ENCODE measurements around the gene ZSCAN10. TPM values are rescaled to one million over a fixed set of nuclear protein-coding genes. Genes with fewer than 3 reads are reported as not detected.

ZSCAN10 gene
- total RNA-seq, result under 1 TPM in 2 of 3 donors, not detected in 1; 0.11 TPM

GRCh38 chr16:3098459-3099394 lies at the start of gene ZSCAN10:
ZSCAN10 (minus strand) TSS chr16:3099294; CDS start chr16:3092937, 6,357 bp downstream.
- peaks cover 39% of the 10 kb centered on the region for H3K4me1 Mint-ChIP-seq (ENCODE audit: low read depth)
- H3K27me3 Mint-ChIP-seq (ENCODE audit: low read depth), result no peaks in the 10 kb centered on the region
- no peak for DNase-seq
- H3K4me3 Mint-ChIP-seq, result peak within 1 kb of the TSS; percentile 70
- H3K36me3 Mint-ChIP-seq (ENCODE audit: insufficient read depth), result no peaks in the 10 kb centered on the region
- no peak for ATAC-seq
- no peaks in the 10 kb centered on the region for H3K9me3 Mint-ChIP-seq

GRCh38 chr16:3148256-3149192 lies 49.4 kb upstream of the ZSCAN10 start:
- ATAC-seq, result no peak
- no peak for DNase-seq
- peaks cover 7% of the 10 kb centered on the region for H3K9me3 Mint-ChIP-seq
- H3K27me3 Mint-ChIP-seq (ENCODE audit: low read depth), result peaks cover 5% of the 10 kb centered on the region
- peaks cover 22% of the 10 kb centered on the region for H3K4me1 Mint-ChIP-seq (ENCODE audit: low read depth)
- peak overlapping the region; percentile 59 for H3K4me3 Mint-ChIP-seq
- H3K36me3 Mint-ChIP-seq (ENCODE audit: insufficient read depth), result no peaks in the 10 kb centered on the region

- H3K27me3 Mint-ChIP-seq (ENCODE audit: low read depth), result peaks cover 5% of the 10 kb centered on the region
- ATAC-seq, result no peak
- H3K4me1 Mint-ChIP-seq (ENCODE audit: low read depth), result peaks cover 21% of the 10 kb centered on the region
- no peak overlapping the region for H3K4me3 Mint-ChIP-seq
- DNase-seq, result no peak
- peaks cover 5% of the 10 kb centered on the region for H3K9me3 Mint-ChIP-seq
- H3K36me3 Mint-ChIP-seq (ENCODE audit: insufficient read depth), result no peaks in the 10 kb centered on the region
These were observed 48.6 kb upstream of the ZSCAN10 start for GRCh38 chr16:3147757-3148104.

- DNase-seq (no peak), ATAC-seq (no peak)
- Mint-ChIP-seq H3K27me3 (ENCODE audit: low read depth) (no peaks in the 10 kb centered on the region), H3K4me1 (ENCODE audit: low read depth) (peaks cover 15% of the 10 kb centered on the region), H3K36me3 (ENCODE audit: insufficient read depth) (peaks cover 4% of the 10 kb centered on the region), H3K9me3 (no peaks in the 10 kb centered on the region), H3K4me3 (no peak overlapping the region)
These were observed 48.1 kb upstream of the ZSCAN10 start for GRCh38 chr16:3147046-3147756.

GRCh38 chr16:3145660-3146059 lies 46.6 kb upstream of the ZSCAN10 start:
- DNase-seq (no peak), ATAC-seq (no peak)
- H3K4me1 Mint-ChIP-seq (ENCODE audit: low read depth), result peaks cover 7% of the 10 kb centered on the region
- H3K9me3 Mint-ChIP-seq, result no peaks in the 10 kb centered on the region
- H3K36me3 Mint-ChIP-seq (ENCODE audit: insufficient read depth), result peaks cover 8% of the 10 kb centered on the region
- H3K27me3 Mint-ChIP-seq (ENCODE audit: low read depth), result no peaks in the 10 kb centered on the region
- H3K4me3 Mint-ChIP-seq, result no peak overlapping the region

GRCh38 chr16:3145151-3145550 lies 46.1 kb upstream of the ZSCAN10 start:
- ATAC-seq, result no peak
- Mint-ChIP-seq H3K4me3 (no peak overlapping the region), H3K4me1 (ENCODE audit: low read depth) (peaks cover 5% of the 10 kb centered on the region), H3K36me3 (ENCODE audit: insufficient read depth) (peaks cover 8% of the 10 kb centered on the region), H3K27me3 (ENCODE audit: low read depth) (no peaks in the 10 kb centered on the region), H3K9me3 (no peaks in the 10 kb centered on the region)
- no peak for DNase-seq

GRCh38 chr16:3144321-3144983 lies 45.4 kb upstream of the ZSCAN10 start:
- ATAC-seq, result no peak
- no peak for DNase-seq
- Mint-ChIP-seq H3K9me3 (no peaks in the 10 kb centered on the region), H3K4me3 (no peak overlapping the region), H3K27me3 (ENCODE audit: low read depth) (no peaks in the 10 kb centered on the region), H3K36me3 (ENCODE audit: insufficient read depth) (peaks cover 8% of the 10 kb centered on the region), H3K4me1 (ENCODE audit: low read depth) (peaks cover 2% of the 10 kb centered on the region)

GRCh38 chr16:3143598-3144320 lies 44.7 kb upstream of the ZSCAN10 start:
- no peak for ATAC-seq
- no peaks in the 10 kb centered on the region for H3K4me1 Mint-ChIP-seq (ENCODE audit: low read depth)
- no peaks in the 10 kb centered on the region for H3K27me3 Mint-ChIP-seq (ENCODE audit: low read depth)
- no peak overlapping the region for H3K4me3 Mint-ChIP-seq
- H3K36me3 Mint-ChIP-seq (ENCODE audit: insufficient read depth), result peaks cover 11% of the 10 kb centered on the region
- DNase-seq, result no peak
- H3K9me3 Mint-ChIP-seq, result no peaks in the 10 kb centered on the region

- ATAC-seq, result no peak
- Mint-ChIP-seq H3K4me1 (ENCODE audit: low read depth) (no peaks in the 10 kb centered on the region), H3K4me3 (no peak overlapping the region), H3K36me3 (ENCODE audit: insufficient read depth) (peaks cover 12% of the 10 kb centered on the region), H3K9me3 (no peaks in the 10 kb centered on the region), H3K27me3 (ENCODE audit: low read depth) (no peaks in the 10 kb centered on the region)
- DNase-seq, result no peak
These were observed 44.1 kb upstream of the ZSCAN10 start for GRCh38 chr16:3143189-3143588.

GRCh38 chr16:3142770-3143169 lies 43.7 kb upstream of the ZSCAN10 start:
- Mint-ChIP-seq H3K4me1 (ENCODE audit: low read depth) (no peaks in the 10 kb centered on the region), H3K4me3 (no peak overlapping the region), H3K27me3 (ENCODE audit: low read depth) (no peaks in the 10 kb centered on the region), H3K9me3 (no peaks in the 10 kb centered on the region), H3K36me3 (ENCODE audit: insufficient read depth) (peaks cover 13% of the 10 kb centered on the region)
- no peak for DNase-seq
- ATAC-seq, result no peak

GRCh38 chr16:3142327-3142726 lies 43.2 kb upstream of the ZSCAN10 start:
- ATAC-seq (no peak), DNase-seq (no peak)
- H3K4me1 Mint-ChIP-seq (ENCODE audit: low read depth), result no peaks in the 10 kb centered on the region
- H3K4me3 Mint-ChIP-seq, result no peak overlapping the region
- no peaks in the 10 kb centered on the region for H3K27me3 Mint-ChIP-seq (ENCODE audit: low read depth)
- peaks cover 16% of the 10 kb centered on the region for H3K36me3 Mint-ChIP-seq (ENCODE audit: insufficient read depth)
- H3K9me3 Mint-ChIP-seq, result no peaks in the 10 kb centered on the region

GRCh38 chr16:3141781-3142311 lies 42.8 kb upstream of the ZSCAN10 start:
- Mint-ChIP-seq H3K4me3 (no peak overlapping the region), H3K9me3 (no peaks in the 10 kb centered on the region)
- ATAC-seq, result no peak

More at GRCh38 chr16:3141781-3142311, 42.8 kb upstream of the ZSCAN10 start:
- DNase-seq, result no peak
- peaks cover 16% of the 10 kb centered on the region for H3K36me3 Mint-ChIP-seq (ENCODE audit: insufficient read depth)
- no peaks in the 10 kb centered on the region for H3K4me1 Mint-ChIP-seq (ENCODE audit: low read depth)
- no peaks in the 10 kb centered on the region for H3K27me3 Mint-ChIP-seq (ENCODE audit: low read depth)

All from activated T-cell treated with anti-CD3 and anti-CD28 coated beads, Interleukin-2, amount 50 U/mL, for 4 hours (primary cell).